HG03280 (cell line): ENCODE results near the gene RAX2.
"Not testable (repeated sequence)": the region's sequence is repeated elsewhere in the genome, so short reads cannot be mapped to it uniquely, and the experiment has no call there.

ENCODE experiments used
- ATAC-seq: cut with Tn5 transposase; IDR thresholded peaks from one replicate; pipeline ENCODE4 v1.9.1; 2021; ENCODE audit warnings: mild to moderate bottlenecking, moderate library complexity; ENCODE audit not compliant: unreplicated experiment

Gene RAX2

DNA sequence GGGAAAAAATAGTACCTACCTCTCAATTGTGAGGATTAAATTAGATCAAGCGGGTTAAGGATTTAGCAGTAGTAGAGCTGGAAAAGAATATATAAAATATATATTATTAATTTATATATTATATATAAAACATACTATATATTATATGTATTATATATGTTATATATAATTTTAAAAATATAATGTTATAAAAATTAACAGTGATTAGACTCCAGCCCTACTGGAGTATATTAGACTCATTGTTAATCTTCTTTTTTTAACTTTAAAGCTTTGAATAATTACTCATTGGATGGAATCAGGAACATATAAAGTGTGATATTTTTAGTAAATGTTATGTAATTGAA is 9.9 kb downstream of the RAX2 start:
- ATAC-seq: no peak

DNA sequence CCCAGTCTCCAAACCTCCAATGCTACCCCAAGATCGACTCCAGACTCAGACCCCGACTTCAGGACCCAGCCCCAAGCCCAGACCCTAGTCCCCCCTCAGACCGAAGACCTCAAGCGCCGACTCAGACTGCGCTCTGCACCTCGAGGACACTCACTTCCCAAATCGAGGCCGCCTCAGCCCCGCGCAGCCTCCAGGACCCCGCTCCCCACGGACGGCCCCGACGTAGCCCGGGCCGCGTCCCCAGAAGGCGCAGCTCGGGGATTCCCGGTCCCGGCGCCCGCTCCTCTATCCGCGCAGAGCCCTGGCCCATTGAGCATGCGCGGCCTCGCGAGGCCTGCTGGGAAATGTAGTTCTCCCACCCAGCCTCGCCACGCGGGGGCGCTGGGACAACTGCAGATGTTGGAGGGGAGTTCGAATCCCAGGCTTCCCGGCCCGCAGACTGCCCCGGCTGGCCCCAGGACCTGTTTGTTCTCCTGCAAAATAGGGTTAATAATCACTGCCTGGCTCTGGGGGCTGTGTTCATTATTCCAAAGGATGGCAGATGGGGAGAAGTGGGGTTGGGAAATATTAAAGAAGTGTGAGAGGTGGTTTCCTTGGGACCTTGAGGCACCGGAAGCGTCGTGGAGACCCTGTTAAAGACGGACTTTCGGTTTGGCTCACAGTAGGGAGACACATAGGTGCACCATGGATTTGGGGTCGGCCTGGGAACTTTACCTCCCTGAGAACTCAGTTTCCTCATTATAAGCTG is 10.5 kb downstream of the RAX2 start, which contains the start of gene APBA3:
Gene APBA3, minus strand, starts transcription at position 311 of the 748 bp plus-strand sequence. CDS start 1,428 bp downstream, outside the sequence.
- peak; percentile 50 for ATAC-seq

DNA sequence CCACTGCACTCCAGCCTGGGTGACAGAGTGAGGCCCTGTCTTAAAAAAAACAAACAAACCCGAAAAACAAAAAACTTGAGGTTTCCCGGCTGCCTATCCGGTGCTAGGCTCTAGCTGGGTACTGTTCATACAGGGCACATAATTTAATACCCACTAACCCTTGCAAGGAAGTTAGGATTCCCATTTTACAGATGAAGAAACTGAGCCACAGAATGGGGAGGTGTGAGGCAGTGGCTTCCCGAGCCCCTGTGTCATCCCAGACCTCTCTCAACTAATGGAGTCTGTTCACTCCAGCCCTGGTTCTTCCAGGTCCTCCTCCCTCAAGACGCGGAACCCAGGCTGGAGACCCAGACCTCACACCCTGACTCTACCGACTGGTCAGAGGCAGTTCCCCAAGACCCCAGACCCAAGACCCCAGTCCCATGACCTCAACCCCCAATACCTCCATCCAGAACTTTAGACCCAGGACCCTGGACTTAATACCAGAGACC is 11.1 kb downstream of the RAX2 start:
- ATAC-seq: no peak

DNA sequence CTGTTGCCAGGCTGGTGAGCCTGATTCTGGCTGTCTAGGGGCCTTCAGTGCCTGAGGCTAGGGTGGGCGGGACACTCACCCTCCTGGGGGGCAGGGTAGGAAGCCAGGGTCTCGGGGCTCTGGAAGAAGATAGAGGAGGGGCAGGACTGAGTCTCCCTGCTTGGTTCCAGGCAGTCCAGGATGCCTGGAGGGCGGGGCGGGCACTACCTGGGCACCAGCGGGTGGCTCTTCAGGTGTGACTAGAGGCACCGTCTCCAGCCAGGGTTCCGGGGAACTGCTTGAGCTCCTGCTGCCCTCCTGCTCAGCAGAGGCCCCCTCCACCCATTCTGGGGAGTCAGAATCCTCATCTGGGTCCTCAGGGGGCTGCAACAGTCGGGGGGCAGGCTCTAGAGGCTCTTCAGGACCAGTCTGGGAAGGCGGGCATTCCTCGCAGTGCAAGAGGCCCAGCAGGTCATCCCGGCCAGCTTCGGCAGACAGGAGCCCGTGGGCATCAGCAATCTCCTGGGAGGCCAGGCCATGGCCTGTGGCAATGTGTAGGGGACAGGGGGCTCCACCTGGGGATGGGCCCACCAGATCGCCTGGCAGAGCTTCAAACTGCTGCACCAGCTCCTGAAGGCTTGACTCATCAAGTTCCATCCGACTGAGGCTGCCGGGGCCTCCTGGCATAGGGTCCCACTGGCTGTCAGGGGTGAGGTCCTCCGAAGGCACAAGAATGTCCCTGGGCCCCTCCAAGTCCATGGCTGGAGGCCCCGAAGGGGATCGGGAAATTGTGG is 12.4 kb downstream of the RAX2 start:
- no peak for ATAC-seq

DNA sequence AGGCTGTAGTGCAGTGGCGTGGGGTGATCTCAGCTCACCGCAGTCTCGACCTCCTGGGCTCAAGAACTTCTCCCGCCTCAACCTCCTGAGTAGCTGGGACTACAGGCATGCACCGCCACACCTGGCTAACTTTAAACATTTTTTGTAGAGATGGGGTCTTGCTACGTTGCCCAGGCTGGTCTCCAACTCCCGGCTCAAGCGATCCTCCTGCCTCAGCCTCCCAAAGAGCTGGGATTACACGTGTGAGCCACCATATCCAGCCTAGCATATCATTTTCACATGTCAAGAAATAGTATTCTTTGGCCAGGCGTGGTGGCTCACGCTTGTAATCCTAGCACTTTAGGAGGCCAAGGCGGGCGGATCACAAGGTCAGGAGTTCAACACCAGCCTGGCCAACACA is 13.7 kb downstream of the RAX2 start:
- not testable (repeated sequence) for ATAC-seq

DNA sequence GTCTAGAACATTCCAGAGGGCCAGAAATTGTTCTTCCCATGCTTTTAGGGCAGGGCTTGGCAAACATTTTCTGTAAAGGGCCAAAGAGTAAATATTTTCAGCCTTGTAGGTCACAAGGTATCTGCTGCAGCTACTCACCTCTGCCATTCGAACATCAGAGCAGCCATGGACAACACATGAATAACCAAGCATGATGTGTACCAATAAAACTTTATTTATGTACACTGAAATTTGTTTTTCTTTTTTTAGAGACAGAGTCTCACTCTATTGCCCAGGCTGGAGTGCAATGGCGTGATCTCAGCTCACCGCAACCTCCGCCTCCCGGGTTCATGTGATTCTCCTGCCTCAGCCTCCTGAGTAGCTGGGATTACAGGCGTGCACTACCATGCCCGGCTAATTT is 14.3 kb downstream of the RAX2 start:
- ATAC-seq: not testable (repeated sequence)

DNA sequence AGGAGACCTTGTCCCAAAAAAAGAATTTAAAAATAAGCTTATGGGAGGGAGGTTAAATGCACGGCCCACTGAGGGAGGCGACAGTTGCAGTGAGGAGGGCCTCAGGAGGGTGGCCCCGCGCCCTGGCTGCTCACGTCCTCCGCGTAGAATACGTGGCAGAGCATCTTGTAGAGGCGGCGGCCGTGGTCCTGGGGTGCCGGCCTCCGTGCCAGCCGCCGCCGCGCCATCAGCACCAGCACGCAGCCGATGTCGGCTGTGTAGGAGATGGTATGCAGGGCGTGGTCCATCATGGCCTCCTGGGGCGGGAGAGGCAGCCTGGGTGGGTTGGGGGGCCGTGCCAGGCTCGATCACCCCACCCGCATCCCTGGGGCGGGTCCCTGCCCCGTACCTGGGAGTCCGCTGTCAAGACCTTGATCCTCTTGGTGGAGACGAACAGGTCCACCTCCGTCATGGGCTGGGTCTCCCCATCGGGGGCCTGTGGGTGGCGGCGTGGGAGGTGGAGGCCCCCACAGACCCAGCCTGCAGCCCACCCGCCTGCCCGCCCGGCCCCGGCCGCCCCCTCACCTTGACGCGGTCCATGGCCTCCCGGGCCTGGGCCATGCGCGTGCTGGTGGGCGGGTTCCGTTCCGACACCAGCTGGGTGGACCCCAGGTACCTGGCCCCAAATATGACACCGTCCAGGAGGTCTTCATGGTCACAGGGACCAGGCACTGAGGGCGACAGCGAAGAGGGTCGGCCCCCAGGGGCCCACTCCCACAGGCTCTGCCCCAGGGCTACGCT is 18.2 kb downstream of the RAX2 start:
- no peak for ATAC-seq

DNA sequence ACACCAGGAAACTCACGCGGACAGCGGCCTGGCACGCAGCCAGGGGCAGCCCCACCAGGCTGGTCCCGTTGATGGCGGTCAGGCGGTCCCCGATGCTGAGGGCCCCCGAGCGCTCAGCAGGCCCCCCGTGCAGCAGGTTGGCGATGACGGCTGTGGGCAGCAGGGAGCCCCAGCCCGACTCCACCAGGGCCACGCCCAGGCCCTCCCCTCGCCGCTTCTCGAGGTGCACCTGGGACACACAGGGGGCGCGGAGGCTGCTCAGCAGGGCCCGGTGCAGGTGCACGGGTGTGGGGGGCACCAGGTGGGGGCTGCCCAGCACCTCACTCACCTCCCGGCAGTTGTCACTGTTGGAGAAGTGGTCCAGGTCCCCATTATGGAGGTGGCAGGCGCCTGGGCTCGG is 19.5 kb downstream of the RAX2 start:
- no peak for ATAC-seq

DNA sequence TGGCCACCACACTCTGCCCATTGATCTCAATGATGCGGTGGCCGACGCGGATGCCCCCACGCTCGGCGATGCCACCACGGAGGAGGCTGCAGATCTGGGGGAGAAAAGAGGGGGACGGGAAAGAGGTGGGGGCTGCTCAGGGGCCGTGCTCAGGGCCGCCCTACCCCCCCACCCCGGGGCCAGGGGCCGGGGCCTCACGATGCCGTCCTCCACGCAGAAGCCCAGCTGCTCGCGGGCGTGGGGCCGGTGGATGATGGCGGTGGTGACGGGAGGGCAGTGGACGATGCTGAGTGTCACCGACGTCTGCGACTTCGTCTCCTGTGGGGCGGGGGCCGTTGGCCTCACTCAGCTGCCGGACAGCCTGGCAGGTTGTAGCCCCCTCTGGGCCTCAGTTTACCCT is 20.8 kb downstream of the RAX2 start:
- no peak for ATAC-seq

DNA sequence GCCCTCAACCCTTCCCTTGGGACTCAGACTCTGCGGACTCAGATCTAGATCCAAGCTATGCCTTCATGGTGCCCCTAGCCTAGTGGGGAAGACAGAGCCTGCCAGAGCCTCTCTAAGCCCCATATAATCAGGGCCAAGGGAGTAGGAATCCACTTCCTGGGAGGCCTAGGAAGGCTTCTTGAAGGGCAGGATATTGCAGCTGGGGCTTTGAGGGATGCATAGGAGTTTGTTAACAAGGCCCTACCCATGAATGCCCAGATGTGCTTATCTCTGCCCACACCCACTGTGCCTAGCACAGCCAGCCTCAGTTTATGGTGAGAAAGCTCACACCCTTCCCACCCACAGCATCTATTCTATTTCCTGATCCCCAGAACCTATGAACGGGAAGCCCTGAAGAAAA is 21.8 kb downstream of the RAX2 start:
- ATAC-seq: no peak

DNA sequence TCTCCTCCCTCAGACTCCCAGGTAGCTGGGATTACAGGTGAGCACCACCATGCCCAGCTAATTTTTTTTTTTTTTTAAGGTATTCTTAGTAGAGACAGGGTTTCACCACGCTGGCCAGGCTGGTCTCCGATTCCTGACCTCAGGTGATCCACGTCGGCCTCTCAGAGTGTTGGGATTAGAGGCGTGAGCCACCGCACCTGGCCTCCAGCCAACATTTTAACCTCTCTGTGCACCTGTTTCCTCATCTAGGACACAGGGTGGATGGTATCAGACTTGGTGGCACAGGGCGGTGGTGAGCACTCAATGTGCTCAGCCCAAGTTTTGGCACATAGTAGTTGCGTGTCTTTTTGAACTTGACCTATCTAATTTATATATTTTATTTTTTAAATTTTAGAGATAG is 23.1 kb downstream of the RAX2 start:
- no peak for ATAC-seq

DNA sequence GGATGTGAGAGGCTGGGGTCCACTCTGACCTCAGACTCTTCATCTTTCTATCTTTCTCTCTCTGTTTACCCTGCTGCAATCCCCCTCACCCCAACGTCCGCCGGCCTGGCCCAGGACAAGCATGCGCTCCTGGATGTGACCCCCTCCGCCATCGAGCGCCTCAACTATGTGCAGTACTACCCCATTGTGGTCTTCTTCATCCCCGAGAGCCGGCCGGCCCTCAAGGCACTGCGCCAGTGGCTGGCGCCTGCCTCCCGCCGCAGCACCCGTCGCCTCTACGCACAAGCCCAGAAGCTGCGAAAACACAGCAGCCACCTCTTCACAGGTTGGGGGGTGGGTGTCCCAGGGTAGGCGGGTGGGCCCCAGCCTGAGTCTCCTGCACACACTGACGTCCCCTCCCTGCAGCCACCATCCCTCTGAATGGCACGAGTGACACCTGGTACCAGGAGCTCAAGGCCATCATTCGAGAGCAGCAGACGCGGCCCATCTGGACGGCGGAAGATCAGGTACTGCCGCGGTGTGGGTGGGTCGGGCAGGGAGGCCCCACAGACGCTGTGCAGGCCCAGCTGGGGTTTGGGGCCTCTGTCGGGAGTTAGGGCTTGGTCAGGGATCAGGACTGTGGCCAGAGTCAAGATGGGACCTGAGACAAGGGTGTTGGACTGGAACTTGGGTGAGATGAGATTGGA is 25.5 kb downstream of the RAX2 start:
- ATAC-seq: no peak

DNA sequence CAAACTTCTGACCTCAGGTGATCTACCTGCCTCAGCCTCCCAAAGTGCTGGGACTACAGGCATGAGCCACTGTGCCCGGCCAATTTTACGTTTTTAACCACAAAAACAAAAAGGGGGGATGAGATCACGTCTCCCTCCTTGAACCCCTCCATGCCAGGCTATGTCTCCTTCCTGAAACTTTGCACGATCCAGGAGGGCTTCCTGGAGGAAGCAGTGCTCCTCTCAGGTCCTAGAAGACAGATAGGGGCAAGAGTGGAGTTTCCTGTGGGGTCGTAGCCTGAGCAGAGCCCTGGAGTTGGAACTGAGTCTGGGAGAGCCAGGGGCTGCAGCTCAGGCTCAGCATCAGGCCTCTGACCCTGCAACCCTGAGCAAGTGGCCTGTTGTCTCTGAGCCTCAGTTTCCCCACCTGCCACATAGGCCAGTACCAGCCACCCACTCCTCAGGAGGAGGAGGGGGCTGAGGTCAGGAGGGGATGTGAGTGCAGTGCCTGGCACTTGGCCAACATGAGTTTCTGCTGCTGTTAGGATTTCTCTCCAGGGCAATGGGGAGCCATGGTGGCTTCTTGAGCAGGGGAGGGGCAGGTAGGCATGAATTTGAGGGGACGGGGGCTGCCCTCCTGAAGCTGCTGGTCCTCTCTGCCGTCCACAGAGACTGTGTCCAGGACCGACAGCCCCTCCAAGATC is 26.5 kb downstream of the RAX2 start:
- no peak for ATAC-seq

DNA sequence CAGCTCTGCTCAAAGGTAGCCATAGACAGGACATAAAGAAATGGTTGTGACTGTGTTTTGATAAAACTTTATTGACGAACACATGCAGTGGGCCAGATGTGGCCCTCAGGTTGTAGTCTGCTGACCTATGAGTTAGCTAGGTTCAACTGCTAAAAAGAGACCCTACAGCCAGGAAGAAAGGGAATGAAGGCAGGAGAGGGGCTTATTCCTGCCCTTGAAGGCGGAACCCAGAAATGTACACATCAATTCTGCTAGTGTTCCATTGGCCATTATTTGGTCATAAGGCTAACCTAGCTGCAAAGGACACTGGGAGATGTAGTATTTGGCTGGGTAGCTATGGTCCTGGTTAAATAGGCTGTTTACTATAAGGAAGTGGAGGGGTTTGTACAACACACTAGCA is 28.5 kb downstream of the RAX2 start:
- ATAC-seq: no peak

DNA sequence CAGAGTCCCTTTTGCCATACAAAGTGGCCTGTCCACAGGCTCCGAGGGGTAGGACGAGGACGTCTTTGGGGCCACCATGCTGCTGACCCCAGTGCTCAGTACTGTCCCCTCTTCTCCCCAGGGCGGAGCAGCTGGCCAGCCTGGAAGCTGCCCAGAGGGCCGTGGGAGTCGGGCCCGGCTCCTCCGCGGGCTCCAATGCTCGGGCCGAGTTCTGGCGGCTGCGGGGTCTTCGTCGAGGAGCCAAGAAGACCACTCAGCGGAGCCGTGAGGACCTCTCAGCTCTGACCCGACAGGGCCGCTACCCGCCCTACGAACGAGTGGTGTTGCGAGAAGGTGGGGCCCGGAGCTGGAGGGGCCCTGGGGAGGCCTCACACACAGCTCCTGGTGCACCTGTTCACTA is 31.6 kb downstream of the RAX2 start:
- no peak for ATAC-seq

DNA sequence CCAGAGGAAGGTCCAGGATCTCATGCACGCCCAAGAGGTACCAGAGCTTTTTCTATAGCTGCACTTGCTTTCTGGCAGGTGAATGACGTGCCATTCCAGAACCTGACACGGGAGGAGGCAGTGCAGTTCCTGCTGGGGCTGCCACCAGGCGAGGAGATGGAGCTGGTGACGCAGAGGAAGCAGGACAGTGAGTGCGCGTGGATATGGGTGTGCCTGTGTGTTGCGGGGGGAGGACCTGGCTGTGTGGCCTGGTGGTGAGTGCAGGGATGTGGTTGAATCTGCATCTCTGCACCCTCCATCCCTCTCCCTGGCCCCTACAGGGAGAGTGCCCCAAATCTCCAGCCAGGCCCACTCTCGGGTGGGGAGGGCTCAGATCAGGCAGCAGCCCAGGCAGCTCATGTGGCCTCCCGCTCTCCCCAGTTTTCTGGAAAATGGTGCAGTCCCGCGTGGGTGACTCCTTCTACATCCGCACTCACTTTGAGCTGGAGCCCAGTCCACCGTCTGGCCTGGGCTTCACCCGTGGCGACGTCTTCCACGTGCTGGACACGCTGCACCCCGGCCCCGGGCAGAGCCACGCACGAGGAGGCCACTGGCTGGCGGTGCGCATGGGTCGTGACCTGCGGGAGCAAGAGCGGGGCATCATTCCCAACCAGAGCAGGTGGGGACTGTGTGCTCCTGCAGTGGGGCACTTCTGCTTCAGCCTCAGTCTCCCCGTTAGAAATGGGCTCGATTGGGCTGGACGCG is 33.4 kb downstream of the RAX2 start:
- ATAC-seq: no peak

DNA sequence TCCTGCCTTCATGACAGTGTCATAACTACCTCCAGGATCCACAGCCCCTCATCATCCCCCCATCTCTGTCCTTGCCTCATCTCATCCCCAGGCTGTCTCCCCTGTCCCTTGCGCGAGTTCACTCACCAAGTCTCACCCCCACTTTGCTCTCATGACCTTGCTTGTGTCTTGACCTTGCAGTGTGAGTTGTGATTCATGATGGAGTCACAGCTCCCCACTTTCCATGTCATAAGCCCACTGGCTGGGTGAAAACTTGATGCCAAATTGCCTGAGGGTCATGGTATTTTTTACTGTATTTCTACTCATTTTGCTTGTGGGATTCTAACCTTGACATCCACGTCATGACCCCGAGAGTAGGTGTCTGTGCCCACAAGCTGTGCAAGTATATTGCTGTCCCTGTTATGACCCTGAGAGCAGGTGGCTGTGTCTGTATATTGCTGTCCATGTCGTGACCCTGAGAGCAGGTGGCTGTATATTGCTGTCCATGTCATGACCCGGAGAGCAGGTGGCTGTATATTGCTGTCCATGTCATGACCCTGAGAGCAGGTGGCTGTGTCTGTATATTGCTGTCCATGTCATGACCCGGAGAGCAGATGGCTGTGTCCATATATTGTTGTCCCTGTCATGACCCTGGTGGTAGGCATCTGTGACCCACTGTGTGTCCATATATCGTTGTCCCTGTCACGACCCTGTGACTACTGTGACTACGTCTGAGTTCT is 34.4 kb downstream of the RAX2 start:
- ATAC-seq: no peak

DNA sequence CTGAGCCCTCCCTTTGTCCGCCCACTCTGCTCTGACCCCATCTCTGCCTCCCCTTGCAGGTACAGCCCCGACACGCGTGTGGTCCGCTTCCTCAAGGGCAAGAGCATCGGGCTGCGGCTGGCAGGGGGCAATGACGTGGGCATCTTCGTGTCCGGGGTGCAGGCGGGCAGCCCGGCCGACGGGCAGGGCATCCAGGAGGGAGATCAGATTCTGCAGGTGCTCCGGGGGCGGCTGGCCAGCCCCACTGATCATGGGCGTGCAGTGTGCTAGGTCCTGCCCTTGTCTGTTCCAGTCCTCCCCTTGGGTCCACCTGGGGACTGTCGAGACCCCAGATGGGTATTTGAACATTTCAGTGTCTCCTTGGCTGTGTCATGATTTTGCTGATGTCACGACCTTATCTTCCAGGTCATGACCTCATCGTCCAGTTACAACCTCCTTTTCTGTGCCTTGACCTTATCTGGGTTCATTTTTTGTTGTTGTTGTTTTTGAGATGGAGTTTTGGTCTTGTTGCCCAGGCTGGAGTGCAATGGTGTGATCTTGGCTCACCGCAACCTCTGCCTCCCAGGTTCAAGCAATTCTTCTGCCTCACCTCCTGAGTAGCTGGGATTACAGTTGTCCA is 35.8 kb downstream of the RAX2 start:
- no peak for ATAC-seq

DNA sequence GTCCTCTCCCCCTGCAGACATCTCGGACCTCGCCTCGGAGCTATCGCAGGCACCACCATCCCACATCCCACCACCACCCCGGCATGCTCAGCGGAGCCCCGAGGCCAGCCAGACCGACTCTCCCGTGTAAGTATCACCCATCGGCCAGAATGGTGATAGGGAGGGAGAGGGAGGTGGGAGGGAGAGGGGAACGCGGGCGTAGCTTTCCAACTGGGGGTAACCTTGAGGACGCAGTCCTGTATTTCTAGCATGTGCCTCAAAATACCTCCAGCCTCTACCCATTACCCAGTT is 37.8 kb downstream of the RAX2 start:
- ATAC-seq: no peak
